Measurements from ENCODE around the gene FAM118B. TPM values are rescaled to one million over a fixed set of nuclear protein-coding genes. Genes with fewer than 3 reads are reported as not detected.

Gene FAM118B
- total and polyA plus RNA-seq, 2 donors from 2014 or later, result 14.0 to 21.5 TPM

DNA sequence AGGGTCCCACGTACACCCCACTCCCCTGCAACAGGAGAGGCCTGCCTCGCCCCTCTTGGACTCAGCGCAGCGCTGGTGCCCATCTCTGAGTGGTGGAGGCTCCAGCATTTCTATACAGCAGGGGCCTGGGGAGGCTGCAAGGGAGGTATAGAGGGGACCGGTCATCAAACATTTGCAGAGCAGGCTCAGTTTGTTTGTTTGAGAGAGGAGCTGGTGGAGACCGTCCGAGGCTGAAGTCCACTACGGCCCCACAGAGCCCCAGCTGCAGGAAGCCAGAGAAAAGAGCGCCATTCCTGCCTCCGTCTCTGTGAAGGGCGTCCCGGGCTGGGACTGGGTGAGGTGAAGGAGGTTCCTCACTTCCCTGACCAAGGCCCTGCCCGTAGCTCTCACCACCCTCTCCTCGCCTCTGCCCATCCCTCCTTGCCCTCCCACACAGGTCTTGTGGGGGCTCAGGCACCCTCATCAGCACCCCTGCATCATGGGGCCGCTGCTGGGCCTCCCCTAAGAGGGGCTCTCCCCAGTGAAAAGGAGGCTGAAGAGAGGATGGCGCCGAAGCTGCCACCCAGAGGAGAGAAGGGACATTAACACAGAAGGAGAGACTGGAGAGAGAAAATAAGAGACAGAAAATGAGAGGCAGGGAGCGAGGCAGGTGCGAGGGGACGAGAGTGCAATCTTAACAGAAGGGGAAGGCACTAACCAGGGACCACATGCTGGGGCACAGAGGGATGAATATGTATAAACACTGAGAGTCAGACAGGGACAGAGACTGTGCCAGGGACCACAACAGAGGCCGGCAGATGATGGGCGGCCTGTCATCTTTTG lies 24.7 kb upstream of the FAM118B start:
- Histone ChIP-seq H3K27me3 (ENCODE audit: control insufficient read depth, insufficient read depth, low read length) (no peaks in the 10 kb centered on the region), H3K4me1 (ENCODE audit: control insufficient read depth in 2 of 3, insufficient read depth in 2 of 3, low read depth in 1 of 3, low read length in 3 of 3) (peaks cover 0 to 8% (median 3%) of the 10 kb centered on the region in 3 donors), H3K4me3 (ENCODE audit: low read length in 3 of 3) (no peak overlapping the region), H3K9ac (ENCODE audit: low read length in 3 of 3) (no peak overlapping the region), H3K9me3 (ENCODE audit: control insufficient read depth in 2 of 3, insufficient read depth in 1 of 3, low read length in 3 of 3) (no peaks in the 10 kb centered on the region), H3K27ac (ENCODE audit: low read depth in 2 of 2, low read length in 2 of 2) (no peak overlapping the region), H3K36me3 (ENCODE audit: control insufficient read depth in 2 of 3, insufficient read depth in 3 of 3, low read length in 3 of 3) (peaks cover 0 to 5% (median 3%) of the 10 kb centered on the region in 3 donors)
- no peak for DNase-seq
- FAIRE-seq, result no peak
- intact Hi-C loops (cut with DNase I), result no loop called here
- TF ChIP-seq, protein P1, sequence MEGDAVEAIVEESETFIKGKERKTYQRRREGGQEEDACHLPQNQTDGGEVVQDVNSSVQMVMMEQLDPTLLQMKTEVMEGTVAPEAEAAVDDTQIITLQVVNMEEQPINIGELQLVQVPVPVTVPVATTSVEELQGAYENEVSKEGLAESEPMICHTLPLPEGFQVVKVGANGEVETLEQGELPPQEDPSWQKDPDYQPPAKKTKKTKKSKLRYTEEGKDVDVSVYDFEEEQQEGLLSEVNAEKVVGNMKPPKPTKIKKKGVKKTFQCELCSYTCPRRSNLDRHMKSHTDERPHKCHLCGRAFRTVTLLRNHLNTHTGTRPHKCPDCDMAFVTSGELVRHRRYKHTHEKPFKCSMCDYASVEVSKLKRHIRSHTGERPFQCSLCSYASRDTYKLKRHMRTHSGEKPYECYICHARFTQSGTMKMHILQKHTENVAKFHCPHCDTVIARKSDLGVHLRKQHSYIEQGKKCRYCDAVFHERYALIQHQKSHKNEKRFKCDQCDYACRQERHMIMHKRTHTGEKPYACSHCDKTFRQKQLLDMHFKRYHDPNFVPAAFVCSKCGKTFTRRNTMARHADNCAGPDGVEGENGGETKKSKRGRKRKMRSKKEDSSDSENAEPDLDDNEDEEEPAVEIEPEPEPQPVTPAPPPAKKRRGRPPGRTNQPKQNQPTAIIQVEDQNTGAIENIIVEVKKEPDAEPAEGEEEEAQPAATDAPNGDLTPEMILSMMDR (IDR thresholded peaks at IDR 0.05; ENCODE audit: borderline replicate concordance, extremely low read depth, insufficient read depth), result no peak

GRCh38 chr11:126188332-126189108 lies 23.1 kb upstream of the FAM118B start:
- Histone ChIP-seq H3K27me3 (ENCODE audit: control insufficient read depth, insufficient read depth, low read length) (no peaks in the 10 kb centered on the region), H3K9ac (ENCODE audit: low read length in 3 of 3) (no peak overlapping the region), H3K36me3 (ENCODE audit: control insufficient read depth in 2 of 3, insufficient read depth in 3 of 3, low read length in 3 of 3) (peaks cover 3 to 12% (median 3%) of the 10 kb centered on the region in 3 donors), H3K4me1 (ENCODE audit: control insufficient read depth in 2 of 3, insufficient read depth in 2 of 3, low read depth in 1 of 3, low read length in 3 of 3) (peaks cover 0 to 8% (median 3%) of the 10 kb centered on the region in 3 donors), H3K4me3 (ENCODE audit: low read length in 3 of 3) (no peak overlapping the region), H3K27ac (ENCODE audit: low read depth in 2 of 2, low read length in 2 of 2) (no peak overlapping the region), H3K9me3 (ENCODE audit: control insufficient read depth in 2 of 3, insufficient read depth in 1 of 3, low read length in 3 of 3) (no peaks in the 10 kb centered on the region)
- TF ChIP-seq, protein P1 (IDR thresholded peaks at IDR 0.05; ENCODE audit: borderline replicate concordance, extremely low read depth, insufficient read depth), result no peak
- no peak for DNase-seq
- intact Hi-C loops (cut with DNase I), result no loop called here
- no peak for FAIRE-seq

DNA sequence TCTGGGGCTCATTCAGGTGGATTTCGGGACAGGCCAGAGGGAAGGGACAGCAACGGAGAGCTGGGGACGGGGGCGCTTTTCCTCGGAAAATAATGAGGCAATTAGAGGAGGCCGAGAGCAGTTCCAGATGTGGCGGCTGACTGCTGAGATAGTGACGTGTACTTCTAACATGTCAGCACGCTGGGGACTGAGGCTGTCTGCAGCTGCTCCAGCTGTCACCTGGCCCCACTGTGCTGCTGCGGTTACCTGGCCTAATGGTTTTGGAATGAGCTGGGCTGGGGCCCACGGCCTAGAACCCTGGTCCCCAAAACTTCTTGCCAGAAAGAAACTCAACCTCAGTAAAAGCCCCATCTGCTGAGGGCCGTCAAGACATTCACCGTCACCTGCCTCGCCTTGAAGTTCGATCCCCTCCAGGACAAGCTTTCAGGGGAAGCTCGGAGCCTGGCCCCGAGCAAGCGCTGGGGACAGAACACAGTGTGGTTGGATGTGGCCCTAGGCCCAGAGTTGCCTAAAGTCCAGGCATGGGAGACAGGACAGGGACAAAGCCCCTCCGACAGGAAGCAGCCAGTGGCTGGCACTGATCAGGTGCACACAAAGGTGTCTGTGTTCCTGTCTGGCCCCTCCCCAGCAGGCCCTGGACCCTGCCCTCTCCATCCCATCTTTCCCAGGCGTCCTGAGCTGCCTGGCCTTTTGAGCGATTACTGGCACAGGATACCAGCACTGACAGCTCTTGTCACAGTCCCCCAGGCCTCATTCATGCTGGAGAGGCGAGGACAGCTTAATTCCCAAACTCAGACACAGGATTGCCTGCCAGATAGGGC lies 22.3 kb upstream of the FAM118B start:
- intact Hi-C loops (cut with DNase I), result no loop called here
- H3K36me3 ChIP-seq (ENCODE audit: control insufficient read depth in 2 of 3, insufficient read depth in 3 of 3, low read length in 3 of 3), result peaks cover 3 to 12% (median 3%) of the 10 kb centered on the region in 3 donors
- TF ChIP-seq, protein P1 (IDR thresholded peaks at IDR 0.05; ENCODE audit: borderline replicate concordance, extremely low read depth, insufficient read depth), result no peak
- no peak overlapping the region for H3K27ac ChIP-seq (ENCODE audit: low read depth in 2 of 2, low read length in 2 of 2)
- H3K9me3 ChIP-seq (ENCODE audit: control insufficient read depth in 2 of 3, insufficient read depth in 1 of 3, low read length in 3 of 3), result no peaks in the 10 kb centered on the region
- H3K27me3 ChIP-seq (ENCODE audit: control insufficient read depth, insufficient read depth, low read length), result no peaks in the 10 kb centered on the region
- H3K4me3 ChIP-seq (ENCODE audit: low read length in 3 of 3), result no peak overlapping the region
- DNase-seq (no peak), FAIRE-seq (no peak)
- H3K4me1 ChIP-seq (ENCODE audit: control insufficient read depth in 2 of 3, insufficient read depth in 2 of 3, low read depth in 1 of 3, low read length in 3 of 3), result peaks cover 0 to 8% (median 3%) of the 10 kb centered on the region in 3 donors
- H3K9ac ChIP-seq (ENCODE audit: low read length in 3 of 3), result no peak overlapping the region

All from kidney (tissue), 14 donors.